Muscle layer of duodenum (tissue), 2 donors: ENCODE measurements around the gene RNPS1.

ENCODE experiments used
- H3K27ac ChIP-seq: one replicate; pipeline ENCODE4 v1.7.0; 2013; ENCODE audit warnings: mild to moderate bottlenecking, low read length
- H3K27me3 ChIP-seq: one replicate; pipeline ENCODE4 v1.7.0; 2013; ENCODE audit warnings: low read depth, mild to moderate bottlenecking, control low read depth, low read length
- H3K36me3 ChIP-seq, 2 donors: one replicate each; pipeline ENCODE4 v1.7.0; 2013; ENCODE audit warnings: low read length in 2 of 2, control low read depth in 1 of 2, mild to moderate bottlenecking in 1 of 2; ENCODE audit not compliant: insufficient read depth in 2 of 2, control insufficient read depth in 1 of 2
- H3K4me1 ChIP-seq, 2 donors: one replicate each; pipeline ENCODE4 v1.7.0; 2013; ENCODE audit warnings: low read length in 2 of 2, mild to moderate bottlenecking in 2 of 2, control low read depth in 1 of 2, moderate library complexity in 1 of 2; ENCODE audit not compliant: insufficient read depth in 2 of 2, control insufficient read depth in 1 of 2
- H3K4me3 ChIP-seq, 2 donors: one replicate each; pipeline ENCODE4 v1.7.0; 2013; ENCODE audit warnings: low read length in 2 of 2, low read depth in 1 of 2, mild to moderate bottlenecking in 1 of 2
- H3K9me3 ChIP-seq, 2 donors: one replicate each; pipeline ENCODE4 v1.7.0; 2013; ENCODE audit warnings: low read length in 2 of 2, control low read depth in 1 of 2, mild to moderate bottlenecking in 1 of 2; ENCODE audit not compliant: control insufficient read depth in 1 of 2
- donor health status: healthy.

RNPS1 gene

DNA sequence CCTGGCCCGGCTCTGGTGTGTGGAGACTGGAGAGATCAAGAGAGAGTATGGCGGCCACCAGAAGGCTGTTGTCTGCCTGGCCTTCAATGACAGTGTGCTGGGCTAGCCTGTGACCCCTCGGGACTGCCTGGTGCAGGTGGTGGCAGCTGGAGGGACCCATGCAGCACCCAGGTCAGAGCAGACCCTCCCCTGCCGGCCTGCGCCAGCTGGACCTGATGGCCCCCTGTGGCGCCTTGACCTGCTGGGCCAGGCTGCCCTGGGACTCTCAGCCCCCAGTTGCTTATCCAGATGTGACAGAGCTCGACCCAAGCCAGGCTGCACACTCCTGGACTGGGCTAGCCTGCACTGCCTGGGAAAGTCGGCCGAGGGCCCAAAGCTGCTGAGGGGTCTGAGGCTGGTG lies 59.2 kb downstream of the RNPS1 start:
- peaks cover 23 to 38% of the 10 kb centered on the region in 2 donors for H3K4me1 ChIP-seq
- H3K36me3 ChIP-seq, result peaks cover 6 to 20% of the 10 kb centered on the region in 2 donors

DNA sequence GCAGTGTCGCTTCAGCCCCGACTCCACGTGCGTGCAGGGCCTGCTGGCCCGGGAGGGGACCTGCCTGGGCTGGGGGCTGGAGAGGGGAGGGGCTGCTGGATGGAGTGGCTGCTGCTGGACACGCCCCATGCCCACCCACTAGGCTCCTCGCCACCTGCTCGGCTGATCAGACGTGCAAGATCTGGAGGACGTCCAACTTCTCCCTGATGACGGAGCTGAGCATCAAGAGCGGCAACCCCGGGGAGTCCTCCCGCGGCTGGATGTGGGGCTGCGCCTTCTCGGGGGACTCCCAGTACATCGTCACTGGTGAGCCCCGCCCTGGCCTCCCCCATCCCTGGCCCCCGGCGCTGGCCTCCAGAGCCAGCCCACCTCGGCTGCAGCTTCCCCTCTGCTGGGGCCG lies 59.6 kb downstream of the RNPS1 start:
- Histone ChIP-seq H3K36me3 (peaks cover 6 to 20% of the 10 kb centered on the region in 2 donors), H3K27ac (no peak overlapping the region), H3K4me3 (no peak overlapping the region), H3K9me3 (no peaks in the 10 kb centered on the region), H3K27me3 (no peaks in the 10 kb centered on the region), H3K4me1 (peaks cover 19 to 33% of the 10 kb centered on the region in 2 donors)

More for the DNA sequence above, 59.2 kb downstream of the RNPS1 start:
- Histone ChIP-seq H3K27me3 (no peaks in the 10 kb centered on the region), H3K4me3 (no peak overlapping the region), H3K9me3 (no peaks in the 10 kb centered on the region), H3K27ac (no peak overlapping the region)

DNA sequence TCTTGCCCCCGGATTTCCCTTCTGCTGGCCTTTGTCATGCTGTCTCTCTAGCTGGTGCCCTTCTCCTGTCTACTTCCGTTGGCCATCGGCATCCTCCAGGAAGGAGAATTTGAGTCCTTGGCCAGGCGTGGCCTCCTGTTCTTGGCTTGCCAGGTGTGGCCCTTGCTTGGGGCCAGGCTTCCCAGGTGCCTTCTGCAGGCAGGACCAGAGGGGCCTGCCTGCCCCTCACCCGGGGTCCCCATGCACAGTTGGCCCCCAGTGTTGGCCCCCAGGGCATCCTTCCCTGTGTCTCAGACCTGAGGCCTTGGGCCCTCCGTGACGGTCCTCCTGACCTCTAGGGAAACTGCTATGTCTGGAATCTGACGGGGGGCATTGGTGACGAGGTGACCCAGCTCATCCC lies 60.1 kb downstream of the RNPS1 start:
- Histone ChIP-seq H3K27ac (no peak overlapping the region), H3K27me3 (no peaks in the 10 kb centered on the region), H3K9me3 (no peaks in the 10 kb centered on the region), H3K36me3 (peaks cover 6 to 20% of the 10 kb centered on the region in 2 donors), H3K4me1 (peaks cover 14 to 29% of the 10 kb centered on the region in 2 donors), H3K4me3 (no peak overlapping the region)

DNA sequence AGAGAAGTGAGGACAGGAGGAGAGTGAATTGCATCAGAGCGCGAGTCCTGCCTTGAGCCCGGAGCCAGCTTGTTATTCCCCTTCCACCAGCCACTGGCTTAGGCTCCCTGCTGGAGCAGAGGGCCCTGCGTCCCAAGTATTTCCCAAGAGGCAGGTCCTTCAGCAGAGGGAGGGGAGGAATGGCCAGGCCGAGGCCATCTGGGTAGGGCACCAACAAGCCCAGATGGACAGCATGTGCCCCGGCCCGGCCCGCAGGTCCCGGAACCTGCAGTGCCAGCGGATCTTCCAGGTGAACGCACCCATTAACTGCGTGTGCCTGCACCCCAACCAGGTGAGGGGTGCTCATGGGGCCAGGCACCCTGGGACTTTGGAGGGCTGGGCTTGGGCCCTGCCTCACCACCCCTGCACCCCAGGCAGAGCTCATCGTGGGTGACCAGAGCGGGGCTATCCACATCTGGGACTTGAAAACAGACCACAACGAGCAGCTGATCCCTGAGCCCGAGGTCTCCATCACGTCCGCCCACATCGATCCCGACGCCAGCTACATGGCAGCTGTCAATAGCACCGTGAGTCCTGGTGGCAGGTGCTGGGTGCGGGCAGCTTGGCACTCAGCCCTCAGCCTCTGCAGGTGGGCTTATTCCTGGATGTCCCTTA lies 61.0 kb downstream of the RNPS1 start:
- H3K36me3 ChIP-seq, result peaks cover 3 to 20% of the 10 kb centered on the region in 2 donors
- H3K27ac ChIP-seq, result no peak overlapping the region
- no peaks in the 10 kb centered on the region for H3K9me3 ChIP-seq
- H3K4me1 ChIP-seq, result peaks cover 9 to 19% of the 10 kb centered on the region in 2 donors
- H3K4me3 ChIP-seq, result no peak overlapping the region
- no peaks in the 10 kb centered on the region for H3K27me3 ChIP-seq

DNA sequence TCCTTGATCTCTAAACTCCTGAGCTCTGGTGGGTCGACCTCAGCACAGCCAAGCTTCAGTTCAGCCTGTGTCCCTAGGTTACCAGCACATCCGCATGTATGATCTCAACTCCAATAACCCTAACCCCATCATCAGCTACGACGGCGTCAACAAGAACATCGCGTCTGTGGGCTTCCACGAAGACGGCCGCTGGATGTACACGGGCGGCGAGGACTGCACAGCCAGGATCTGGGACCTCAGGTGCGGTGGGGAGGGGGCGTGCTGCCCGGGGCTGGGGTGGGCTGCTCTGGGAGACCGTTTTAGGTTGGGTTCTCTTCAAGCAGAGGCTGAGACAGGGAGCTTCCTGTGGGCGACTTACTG lies 61.5 kb downstream of the RNPS1 start:
- H3K27me3 ChIP-seq, result no peaks in the 10 kb centered on the region
- H3K4me3 ChIP-seq, result peak overlapping the region; percentile 70 to 76
- peaks cover 0 to 20% of the 10 kb centered on the region in 2 donors for H3K36me3 ChIP-seq
- H3K4me1 ChIP-seq, result peaks cover 9 to 19% of the 10 kb centered on the region in 2 donors
- H3K9me3 ChIP-seq, result no peaks in the 10 kb centered on the region
- peak overlapping the region; percentile 31 for H3K27ac ChIP-seq

DNA sequence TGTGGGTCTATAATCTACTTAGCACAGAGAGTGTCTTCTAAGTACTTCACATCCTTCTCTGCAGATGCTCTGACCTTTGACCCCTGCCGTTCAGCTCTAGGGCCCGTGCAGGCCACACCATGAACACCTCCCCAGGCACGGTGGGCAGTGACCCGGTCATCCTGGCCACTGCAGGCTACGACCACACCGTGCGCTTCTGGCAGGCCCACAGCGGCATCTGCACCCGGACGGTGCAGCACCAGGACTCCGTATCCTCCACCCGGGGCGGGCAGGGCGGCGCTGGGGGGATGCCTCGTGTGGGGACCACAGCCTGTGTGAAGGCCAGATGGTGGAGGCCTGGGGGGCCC lies 62.0 kb downstream of the RNPS1 start:
- peaks cover 0 to 20% of the 10 kb centered on the region in 2 donors for H3K36me3 ChIP-seq
- H3K27me3 ChIP-seq, result no peaks in the 10 kb centered on the region
- peak overlapping the region; percentile 70 to 76 for H3K4me3 ChIP-seq
- H3K9me3 ChIP-seq, result no peaks in the 10 kb centered on the region
- H3K4me1 ChIP-seq, result peaks cover 9 to 19% of the 10 kb centered on the region in 2 donors
- H3K27ac ChIP-seq, result peak overlapping the region; percentile 31

DNA sequence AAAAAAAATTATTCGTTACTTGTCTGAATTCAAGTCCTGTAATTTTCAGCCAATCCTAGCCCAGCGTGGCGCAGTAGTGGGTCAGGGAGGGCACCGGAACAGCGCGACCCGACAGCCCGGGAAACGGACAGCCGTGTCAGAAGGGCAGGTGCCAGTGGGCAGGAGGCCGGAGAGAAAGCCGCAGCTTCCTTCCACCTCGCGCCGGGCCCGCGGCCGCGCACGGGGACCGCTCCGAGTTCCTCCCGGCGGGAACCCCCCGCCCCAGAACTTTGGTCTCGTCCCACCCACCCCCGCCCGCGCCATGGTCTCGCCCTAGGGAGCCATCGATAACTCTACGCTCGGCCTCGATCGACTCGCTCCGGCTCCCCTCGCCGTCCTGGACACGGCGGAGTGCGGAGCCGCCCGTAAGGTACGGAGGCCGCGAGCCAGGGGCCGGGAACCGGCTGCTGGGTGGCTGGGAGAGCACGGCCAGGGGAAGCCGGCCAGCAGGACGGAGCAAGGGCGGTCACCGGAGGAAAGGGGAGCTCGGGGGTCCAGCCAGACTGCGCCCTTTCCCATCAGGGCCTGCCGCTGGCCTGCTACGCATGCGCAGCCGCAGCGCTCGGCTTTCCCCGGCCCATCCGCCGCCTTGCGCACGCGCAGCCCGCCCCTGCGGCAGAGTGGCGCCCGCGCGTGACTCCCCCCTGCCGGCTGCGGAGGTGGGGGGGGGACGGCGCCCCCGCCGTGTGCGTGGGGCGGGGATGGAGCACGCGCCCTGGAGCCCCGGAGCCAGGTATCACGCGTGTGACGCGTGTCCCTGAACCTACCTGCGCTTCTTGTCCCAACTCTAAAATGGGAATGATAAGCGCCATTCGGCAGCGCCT lies 62.6 kb downstream of the RNPS1 start, which contains the start of gene MLST8:
TSS of gene MLST8 (plus strand) at position 351 of the 863 bp plus-strand sequence. CDS start 632 bp downstream, outside the sequence.
- Histone ChIP-seq H3K4me3 (peak within 1 kb of the TSS; percentile 70 to 76), H3K4me1 (peaks cover 9 to 19% of the 10 kb centered on the region in 2 donors), H3K9me3 (no peaks in the 10 kb centered on the region), H3K27me3 (no peaks in the 10 kb centered on the region), H3K27ac (peak within 1 kb of the TSS; percentile 51), H3K36me3 (peaks cover 0 to 20% of the 10 kb centered on the region in 2 donors)

DNA sequence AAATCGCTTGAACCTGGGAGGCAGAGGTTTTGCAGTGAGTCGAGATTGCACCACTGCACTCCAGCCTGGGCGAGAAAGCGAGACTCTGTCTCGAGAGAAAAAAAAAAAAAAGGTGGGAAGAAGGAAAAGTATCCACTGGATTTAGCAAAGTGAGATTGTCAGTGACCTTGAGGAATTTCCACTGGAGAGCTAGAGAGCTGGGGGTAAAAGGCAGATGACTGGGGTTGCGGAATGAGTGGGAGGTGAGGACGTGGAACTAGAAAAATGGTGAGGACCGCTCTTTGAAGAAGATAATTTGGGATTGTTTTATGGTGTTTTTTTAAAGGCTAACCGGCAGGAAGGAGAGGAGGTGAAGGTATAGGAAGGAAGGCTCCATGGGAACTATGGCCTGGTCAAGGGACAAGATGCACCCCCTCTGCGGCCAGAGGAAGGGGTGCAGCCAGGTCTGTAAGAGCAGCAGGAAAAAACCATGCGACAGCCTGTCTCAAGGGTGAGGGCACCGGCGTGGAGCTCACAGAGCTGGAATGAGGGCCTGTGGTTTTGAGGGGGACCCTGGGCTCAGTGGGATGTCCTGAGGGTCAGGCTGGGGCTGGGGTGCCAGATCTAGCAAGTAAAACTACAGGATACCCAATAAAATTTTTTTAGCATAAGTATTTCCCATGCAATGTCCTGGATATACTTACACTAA lies 63.4 kb downstream of the RNPS1 start:
- Histone ChIP-seq H3K27ac (peak overlapping the region; percentile 51), H3K36me3 (peaks cover 0 to 20% of the 10 kb centered on the region in 2 donors), H3K27me3 (no peaks in the 10 kb centered on the region), H3K4me3 (peak overlapping the region; percentile 70 to 76), H3K4me1 (peaks cover 9 to 19% of the 10 kb centered on the region in 2 donors), H3K9me3 (no peaks in the 10 kb centered on the region)
